ENCODE measurements around the gene WDR33.

DNA sequence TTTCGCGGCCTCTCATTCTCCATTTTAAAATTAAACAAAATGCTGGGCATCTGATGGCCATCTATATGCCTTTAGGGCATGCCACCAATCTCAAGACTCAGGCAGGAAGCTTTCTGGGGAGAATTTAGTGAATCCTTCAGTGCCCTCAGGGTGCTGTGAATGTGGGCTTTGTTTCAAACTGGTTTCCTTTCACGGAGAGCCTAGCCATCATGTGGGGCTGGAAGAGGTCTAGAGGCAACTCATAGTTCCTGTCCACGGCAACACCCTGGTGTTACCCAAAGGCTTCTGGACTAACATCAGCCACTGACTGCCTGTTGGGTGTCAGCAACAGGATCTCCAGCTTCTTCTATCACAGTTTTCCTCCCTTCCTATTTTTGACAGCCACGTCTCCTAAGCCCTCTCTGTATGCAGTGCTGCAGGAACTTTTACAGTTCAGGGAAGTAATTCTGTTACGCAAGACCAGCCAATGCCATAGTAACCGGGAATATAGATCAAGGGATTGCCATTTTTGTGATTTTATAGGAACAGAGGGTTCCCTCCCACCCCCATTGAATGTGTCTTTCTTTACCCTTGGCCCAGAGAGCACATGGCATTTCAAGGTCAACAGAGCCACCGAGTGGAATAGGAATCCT, 7.9 kb upstream of the WDR33 start:
- no peak for TF ChIP-seq YY1 (IDR thresholded peaks at IDR 0.05; ENCODE audit: low read depth)
- TF ChIP-seq EP300 (IDR thresholded peaks at IDR 0.05; ENCODE audit: borderline replicate concordance) = no peak
- TF ChIP-seq, protein P1, sequence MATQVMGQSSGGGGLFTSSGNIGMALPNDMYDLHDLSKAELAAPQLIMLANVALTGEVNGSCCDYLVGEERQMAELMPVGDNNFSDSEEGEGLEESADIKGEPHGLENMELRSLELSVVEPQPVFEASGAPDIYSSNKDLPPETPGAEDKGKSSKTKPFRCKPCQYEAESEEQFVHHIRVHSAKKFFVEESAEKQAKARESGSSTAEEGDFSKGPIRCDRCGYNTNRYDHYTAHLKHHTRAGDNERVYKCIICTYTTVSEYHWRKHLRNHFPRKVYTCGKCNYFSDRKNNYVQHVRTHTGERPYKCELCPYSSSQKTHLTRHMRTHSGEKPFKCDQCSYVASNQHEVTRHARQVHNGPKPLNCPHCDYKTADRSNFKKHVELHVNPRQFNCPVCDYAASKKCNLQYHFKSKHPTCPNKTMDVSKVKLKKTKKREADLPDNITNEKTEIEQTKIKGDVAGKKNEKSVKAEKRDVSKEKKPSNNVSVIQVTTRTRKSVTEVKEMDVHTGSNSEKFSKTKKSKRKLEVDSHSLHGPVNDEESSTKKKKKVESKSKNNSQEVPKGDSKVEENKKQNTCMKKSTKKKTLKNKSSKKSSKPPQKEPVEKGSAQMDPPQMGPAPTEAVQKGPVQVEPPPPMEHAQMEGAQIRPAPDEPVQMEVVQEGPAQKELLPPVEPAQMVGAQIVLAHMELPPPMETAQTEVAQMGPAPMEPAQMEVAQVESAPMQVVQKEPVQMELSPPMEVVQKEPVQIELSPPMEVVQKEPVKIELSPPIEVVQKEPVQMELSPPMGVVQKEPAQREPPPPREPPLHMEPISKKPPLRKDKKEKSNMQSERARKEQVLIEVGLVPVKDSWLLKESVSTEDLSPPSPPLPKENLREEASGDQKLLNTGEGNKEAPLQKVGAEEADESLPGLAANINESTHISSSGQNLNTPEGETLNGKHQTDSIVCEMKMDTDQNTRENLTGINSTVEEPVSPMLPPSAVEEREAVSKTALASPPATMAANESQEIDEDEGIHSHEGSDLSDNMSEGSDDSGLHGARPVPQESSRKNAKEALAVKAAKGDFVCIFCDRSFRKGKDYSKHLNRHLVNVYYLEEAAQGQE (IDR thresholded peaks at IDR 0.05; ENCODE audit: low read depth) = no peak
- TF ChIP-seq CEBPB (IDR thresholded peaks at IDR 0.05) = no peak
- TF ChIP-seq FOXM1 (IDR thresholded peaks at IDR 0.05; ENCODE audit: borderline replicate concordance, low read depth) = no peak
- no peak for TF ChIP-seq TAF1 (IDR thresholded peaks at IDR 0.05; ENCODE audit: low read depth)
- no peak for TF ChIP-seq TCF12 (IDR thresholded peaks at IDR 0.05; ENCODE audit: low read depth)
- TF ChIP-seq TEAD4 (IDR thresholded peaks at IDR 0.05) = no peak

Measured in Ishikawa (cell line).